LHCN-M2 (cell line): ENCODE measurements around the gene CCDC77. TPM values are rescaled to one million over a fixed set of nuclear protein-coding genes. Genes with fewer than 3 reads are reported as not detected.

ENCODE experiments used
- DNase-seq: peaks from one replicate; pipeline ENCODE4 v3.0.0-alpha.2; 2012; ENCODE audit warnings: low read depth
- total RNA-seq: library from RNA; depleted of rRNA; stranded (reverse); fragments of >200 nt; gene quantifications from 2 replicates; pipeline ENCODE4 v1.2.3, GENCODE V29; 2014

CCDC77 gene
- total RNA-seq, 1 experiment from 2014 or later: 25.2 TPM

DNA sequence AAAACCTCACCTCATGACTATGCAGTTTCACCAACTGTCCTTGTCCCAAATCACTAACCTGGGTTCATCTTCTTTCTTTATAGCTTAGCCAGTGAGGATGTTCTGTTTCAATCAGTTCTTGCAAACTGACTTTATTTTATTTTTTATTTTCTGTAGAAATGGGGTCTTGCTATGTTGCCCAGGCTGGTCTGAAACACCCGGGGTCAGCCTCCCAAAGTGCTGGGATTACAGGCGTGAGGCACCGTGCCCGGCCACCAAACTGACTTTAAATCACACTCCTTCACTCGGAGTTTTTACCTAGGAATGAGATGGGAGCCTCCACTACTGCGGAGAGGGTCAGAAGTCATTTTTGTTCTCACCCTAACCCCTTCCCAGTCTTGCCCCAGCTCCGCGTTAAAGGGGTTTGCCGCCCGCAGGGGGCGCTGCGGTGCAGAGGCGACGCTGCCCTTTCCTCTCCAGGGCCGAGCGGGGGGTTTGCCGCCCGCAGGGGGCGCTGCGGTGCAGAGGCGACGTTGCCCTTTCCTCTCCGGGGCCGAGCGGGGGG lies 51.3 kb downstream of the CCDC77 start:
- DNase-seq: no peak

DNA sequence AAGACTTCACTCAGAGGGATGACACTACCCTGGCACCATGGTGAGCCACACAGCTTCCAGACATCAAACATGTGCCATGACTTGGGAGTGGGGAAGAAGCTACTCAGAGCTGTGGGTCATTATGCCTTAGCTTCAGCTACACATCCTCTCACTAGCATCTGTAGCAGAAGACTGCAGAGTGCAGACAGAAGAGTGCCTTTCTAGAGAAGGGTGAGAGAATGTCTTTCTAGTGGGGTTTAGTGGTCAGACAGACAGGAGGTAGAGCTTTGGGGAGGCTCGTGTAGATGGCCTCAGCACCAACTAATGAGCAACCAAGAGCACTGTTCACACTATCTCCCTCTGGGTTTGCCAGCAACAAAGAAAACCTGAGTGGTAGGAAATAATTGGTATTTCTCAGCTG lies 53.4 kb downstream of the CCDC77 start:
- no peak for DNase-seq

DNA sequence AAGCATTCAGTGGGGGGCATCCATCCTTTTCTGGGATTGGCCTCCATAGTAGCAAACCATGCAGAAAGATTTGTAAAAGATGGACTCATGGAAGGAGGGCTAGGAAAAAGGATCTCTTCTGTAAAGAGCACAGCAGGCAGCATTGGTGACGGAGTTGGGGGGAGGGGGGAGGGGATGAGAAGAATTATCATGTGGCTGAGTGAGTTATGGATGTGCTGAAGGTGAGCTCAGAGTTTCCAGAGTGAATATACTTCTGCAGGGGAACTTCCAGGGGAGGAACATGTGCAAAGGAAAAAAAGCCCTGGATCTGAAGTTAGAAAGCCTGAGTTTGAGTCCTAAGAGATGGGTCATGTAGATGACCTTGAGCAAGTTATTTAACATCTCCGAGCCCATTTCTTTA lies 54.4 kb downstream of the CCDC77 start:
- DNase-seq: no peak

DNA sequence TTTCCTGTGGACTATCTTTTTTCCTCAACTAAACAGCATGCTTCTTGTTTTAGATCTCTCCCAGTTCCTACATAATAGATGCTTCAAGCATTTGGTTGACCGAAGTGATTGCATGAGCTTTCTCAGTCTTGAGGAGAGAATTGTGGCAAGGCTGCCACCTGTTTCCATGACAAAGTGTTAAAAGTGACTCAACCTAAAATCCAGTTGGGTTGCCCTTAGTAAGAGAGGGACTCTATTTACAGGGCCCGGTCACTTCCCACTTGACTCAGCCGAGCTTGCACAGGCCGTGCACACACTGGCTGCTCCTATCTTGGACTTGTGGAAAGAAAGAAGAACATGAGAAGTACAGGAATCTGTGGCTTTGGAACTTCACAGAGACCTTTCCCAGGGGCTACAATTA lies 56.2 kb downstream of the CCDC77 start:
- peak; percentile 27 for DNase-seq

DNA sequence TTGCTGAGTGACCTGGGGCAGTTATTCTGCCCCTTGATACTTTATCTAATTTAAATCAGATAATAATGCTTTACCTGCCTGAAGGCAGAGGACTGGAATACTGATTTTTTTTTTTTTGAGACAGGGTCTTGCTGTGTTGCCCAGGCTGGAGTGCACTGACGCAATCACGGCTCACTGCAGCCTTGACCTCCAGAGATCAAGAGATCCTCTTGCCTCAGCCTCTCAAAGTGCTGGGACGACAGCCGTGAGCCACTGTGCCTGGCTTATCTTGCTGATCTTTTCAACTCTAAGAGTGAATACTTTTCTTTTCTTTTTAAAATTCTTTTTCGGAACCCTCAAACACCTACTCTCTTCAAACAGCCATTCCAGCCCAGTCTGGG lies 57.6 kb downstream of the CCDC77 start:
- DNase-seq: no peak

DNA sequence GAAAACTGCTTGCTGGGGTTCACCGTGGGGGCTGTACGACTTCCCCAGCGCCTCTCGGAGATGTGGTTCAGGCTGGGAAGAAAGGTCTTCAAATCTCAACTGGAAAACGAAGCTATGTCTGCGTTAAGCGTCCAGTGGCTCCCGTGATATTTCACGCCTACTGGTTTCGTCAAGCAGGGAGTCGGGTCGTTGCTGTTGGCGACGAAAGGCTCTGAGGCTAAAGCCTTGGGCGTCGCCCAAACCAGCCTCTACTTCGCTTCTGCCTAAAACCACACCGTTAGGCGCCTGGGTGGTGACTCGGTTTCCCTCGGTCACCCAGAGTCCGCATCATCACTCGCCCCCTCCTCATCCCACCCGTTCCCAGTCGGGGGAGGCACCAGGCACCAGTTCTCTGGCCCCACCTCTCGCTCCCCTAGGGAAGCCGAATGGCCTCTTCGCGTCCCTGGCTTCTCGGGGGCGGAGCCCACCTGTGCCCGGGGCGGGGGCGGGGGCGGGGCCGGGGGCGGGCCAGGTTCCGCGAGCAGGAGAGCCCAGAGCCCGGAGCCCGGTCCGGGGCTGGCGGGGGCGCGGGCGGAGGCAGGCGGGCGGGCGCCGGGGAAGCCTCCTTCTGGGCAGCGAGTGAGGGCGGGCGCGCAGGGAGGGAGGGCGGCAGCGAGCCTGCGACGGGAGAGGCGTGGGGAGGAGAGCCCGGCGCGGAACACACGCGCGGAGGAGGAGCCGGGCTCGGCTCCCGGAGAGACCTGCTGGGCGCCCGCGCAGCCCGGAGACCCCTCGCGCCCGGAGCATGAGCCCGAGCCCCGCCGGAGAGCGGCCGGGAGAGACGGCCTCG lies 58.2 kb downstream of the CCDC77 start, which contains the start of gene B4GALNT3:
Gene B4GALNT3 (plus strand): TSS at position 510 of the 829 bp plus-strand sequence. CDS start 438 bp downstream, outside the sequence.
- no peak for DNase-seq

DNA sequence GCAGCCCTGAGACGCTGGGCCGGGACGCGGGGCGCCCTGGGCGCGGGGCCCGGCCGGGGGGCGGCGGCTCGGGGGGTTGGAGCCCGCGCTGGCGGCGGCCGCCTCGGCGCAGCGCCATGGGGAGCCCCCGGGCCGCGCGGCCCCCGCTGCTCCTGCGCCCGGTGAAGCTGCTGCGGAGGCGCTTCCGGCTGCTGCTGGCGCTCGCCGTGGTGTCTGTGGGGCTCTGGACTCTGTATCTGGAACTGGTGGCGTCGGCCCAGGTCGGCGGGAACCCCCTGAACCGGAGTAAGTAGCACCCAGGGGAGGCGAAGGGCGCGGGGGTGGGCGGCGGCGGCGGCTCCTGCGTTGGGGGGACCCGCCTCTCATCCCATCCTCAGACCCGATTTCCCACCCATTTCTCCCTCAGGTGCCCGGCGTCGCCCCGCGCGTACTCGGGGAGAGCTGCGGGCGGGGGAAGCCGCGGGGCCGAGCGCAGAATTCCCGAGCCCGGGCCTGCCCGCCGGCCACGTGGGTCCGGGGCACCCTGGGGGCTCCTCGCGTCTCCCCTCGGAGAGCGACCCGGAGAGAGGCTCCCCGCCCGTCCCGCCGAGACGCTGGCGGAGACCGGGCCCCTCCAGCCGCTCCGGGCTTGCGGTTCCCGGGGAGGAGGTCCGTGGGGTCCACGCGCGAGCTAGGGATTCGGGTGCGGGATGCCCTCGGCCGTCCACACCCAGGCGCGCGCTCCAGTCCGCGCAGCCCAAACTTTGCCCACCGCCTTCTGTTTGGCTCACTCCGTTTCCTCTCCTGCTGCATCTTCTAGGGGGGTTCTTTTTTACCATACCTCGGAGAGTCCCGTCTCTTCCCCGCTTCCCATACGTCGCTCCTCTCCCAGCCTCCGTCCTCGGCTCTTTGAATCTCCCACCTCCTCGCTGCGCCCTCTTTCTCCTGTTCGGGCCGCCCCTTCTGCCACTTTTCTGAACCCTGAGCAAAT lies 59.1 kb downstream of the CCDC77 start:
- DNase-seq: no peak

DNA sequence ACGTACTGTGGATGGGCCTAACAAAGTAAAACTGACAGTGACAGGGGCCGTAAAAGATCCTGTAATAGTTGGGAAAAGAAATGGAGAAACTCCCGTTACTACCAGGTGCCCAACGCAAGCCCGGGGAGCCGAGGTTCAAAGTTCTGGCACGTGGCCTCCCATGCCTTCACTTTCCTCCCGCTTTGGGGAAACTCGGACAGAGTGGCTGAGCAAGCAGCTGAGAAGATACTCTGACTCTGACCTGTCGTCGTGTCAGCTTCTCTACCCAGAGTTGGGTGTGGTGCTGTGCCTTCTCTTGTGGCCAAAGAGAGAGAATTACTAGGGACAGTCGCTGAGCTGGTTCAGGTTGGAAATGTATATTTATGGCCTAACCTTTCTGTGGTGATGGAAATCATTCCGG lies 60.0 kb downstream of the CCDC77 start:
- no peak for DNase-seq

DNA sequence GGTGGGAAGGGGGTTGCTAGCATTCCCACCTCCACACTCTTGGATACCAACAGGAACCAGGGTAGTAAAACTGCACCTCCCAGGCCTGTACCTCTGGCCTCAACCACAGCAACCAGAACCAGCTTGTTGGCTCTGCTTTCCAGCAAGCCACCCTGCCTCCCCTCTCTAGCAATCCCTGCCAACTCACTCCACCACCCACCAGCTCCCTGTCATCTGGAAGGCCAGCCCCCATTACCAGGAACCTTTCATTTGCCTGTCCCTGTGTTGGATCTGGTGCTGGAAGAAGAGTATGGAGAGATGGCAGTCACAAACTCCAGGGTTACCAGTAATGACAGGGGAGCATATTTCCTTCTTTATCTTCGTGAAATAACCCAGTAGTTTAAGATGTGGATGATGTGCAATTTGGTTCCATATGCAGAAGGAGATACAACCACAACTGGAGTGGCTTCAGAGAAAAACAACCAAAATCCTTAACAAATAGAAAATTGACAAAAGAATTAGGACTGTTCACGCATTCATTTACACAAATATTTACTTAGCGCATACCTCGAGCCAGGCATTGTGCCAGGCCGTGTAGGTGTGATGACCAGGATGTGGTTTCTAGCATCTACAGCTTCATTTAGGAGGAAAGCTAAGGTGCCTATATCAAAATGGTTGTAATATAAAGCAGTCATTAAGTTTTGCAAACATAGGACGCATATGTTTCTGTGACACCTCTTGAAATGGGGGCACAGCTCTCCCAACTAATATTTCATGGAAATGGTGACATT lies 61.7 kb downstream of the CCDC77 start:
- no peak for DNase-seq

DNA sequence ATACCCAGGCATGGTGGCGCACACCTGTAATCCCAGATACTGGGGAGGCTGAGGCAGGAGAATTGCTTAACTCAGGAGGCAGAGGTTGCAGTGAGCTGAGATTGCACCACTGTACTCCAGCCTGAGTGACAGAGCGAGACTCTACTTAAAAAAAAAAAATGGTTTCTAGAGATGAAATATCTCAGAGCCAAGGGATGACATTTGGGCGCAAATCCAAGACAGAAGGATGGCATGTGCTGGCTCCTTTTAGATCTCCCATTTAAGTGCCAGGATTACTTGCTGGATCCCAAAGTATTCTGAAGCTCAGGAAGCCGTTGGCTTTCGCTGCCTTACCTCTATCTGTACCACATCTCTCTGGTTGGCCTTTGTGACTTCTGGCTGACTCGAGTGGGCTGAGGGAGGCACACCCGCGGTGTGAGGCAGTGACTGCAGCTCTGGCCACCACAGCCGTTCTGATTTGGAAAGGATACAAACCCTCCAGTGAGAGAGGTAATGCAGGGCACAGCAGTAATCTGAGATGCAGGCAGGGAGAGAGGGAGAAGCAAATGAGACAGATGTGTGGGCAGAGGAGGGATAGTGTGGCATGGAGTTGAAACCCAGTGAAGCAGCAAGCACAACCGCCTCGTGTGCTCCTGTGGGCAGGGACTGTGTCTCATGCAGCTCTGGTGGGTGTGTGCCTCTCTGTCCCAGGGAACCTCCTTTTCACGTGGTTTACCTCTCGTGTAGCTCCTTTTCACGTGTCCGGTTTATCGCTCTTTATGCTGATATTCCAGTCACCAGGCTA lies 63.2 kb downstream of the CCDC77 start:
- peak; percentile 31 for DNase-seq

DNA sequence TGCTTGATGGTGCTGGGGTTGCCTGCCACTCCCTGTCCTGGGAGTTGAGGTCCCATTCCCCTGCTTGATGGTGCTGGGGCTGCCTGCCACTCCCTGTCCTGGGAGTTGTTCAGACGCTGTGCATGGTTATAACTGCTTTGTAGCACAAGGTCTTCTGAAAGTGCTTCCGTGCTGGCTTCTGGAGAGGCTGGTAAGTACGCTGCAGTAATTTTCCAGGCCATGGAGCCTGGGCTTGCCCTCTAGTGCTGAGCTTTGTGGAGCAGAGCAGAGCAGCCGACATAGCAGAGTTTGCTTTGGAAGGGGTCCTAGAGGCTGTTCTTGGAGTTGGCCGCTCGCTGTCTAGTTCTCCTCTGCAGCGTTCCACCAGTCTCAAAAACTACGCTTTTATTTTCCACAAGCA lies 64.6 kb downstream of the CCDC77 start:
- no peak for DNase-seq

DNA sequence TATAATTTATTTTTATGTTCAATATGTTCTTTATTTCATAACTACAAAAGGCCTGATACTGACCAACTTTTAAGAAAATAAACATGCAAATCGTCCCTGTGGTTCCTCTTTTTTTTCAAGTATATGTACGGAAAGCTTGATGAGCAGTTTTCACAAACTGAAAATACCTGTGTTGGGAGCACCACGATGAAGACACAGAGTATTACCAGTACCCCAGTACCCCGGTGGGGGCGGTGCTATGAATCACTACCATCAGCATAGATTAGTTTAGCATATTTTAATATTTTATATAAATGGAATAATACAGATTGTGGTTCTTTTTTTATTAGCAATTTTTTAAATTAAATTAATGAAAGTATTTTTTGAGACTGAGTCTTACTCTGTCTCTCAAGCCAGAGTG lies 65.3 kb downstream of the CCDC77 start:
- DNase-seq: no peak

DNA sequence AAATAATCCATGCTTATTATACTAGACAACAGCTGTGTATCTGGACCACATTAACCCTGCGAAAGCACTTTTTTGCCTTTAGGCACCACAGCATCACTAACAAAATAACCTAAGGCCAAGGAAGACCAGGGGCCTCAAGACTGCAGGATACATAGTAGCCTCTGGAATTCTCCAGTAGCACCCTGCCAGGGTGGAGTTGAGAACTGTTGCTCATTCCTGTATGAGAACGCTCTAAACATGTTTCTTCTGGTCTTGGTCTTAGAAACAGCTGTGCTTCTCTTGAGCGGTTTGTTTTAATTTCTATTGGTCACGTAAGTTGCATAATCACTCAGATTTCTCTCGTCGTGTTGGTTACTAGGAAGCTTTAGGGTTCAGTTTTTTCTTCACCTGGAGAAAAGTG lies 66.1 kb downstream of the CCDC77 start:
- peak; percentile 67 for DNase-seq

DNA sequence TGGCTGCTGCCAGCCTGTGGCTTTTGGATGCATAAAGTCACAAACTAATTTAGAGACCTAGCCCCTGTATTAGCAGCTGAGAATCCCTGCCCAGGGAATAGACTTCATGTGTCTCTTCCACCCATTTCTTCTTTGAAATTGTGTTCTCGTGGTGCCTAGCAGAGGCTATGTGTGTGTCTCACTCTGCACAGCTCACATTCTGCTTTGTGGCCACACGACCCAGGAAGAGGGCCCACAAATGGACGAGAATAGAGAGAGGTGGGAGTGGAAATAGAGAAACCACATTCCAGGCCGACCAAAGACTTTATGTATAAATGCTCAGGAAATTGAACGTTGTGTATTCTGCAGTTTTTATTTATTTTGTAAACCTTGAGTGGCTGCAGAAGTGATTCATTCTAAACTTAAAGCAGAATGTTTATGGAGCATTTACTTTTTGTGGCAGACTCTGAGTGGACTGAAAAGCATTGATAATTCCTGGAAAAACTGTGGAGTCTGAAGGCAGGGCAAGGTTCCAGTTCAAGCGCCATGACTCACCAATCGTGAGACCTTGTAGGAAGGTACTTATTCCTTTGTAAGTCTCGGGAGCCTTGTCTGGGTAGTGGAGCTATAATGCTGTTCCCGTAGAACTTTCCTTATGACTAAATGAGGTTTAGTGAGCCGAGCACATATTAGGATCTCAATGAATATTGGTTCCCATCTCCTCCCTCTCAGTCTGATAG lies 67.4 kb downstream of the CCDC77 start:
- DNase-seq: no peak

DNA sequence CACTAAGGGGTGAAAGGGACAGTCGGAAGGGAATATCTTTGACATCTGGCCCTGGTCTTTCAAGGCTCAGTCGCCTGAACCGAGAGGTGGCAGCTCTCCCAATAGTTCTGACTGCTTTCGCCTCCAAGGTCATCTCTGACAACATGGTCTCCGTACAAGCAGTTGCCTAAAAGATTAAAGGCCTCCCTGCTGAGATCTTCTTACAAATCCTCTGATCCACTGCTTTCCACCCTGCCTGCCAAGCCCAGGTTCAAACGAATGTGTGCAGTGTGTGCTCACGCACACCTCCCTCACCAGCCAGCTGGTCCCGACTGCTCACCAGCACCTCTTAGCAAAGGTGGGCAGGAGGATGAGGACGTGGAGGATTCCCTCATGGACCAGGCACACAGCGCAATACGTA lies 68.7 kb downstream of the CCDC77 start:
- no peak for DNase-seq

DNA sequence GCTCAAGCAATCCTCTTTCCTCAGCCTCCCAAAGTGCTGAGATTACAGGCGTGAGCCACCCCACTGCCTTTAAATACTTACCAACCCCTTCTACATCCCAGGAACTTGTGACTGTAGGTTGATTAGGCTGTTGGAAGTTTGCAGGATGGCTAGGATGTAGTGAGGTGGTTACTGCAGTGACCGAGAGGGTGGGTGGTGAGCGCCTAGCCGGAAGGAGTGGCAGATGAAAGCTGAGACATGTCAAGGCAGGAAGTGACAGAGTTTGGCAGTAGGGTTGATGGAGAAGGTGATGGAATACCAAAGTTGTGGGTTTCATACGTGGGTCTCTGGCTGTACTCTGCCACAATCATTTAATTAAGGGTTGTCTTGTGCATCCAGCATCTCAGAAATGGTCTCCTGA lies 71.8 kb downstream of the CCDC77 start:
- DNase-seq: no peak

DNA sequence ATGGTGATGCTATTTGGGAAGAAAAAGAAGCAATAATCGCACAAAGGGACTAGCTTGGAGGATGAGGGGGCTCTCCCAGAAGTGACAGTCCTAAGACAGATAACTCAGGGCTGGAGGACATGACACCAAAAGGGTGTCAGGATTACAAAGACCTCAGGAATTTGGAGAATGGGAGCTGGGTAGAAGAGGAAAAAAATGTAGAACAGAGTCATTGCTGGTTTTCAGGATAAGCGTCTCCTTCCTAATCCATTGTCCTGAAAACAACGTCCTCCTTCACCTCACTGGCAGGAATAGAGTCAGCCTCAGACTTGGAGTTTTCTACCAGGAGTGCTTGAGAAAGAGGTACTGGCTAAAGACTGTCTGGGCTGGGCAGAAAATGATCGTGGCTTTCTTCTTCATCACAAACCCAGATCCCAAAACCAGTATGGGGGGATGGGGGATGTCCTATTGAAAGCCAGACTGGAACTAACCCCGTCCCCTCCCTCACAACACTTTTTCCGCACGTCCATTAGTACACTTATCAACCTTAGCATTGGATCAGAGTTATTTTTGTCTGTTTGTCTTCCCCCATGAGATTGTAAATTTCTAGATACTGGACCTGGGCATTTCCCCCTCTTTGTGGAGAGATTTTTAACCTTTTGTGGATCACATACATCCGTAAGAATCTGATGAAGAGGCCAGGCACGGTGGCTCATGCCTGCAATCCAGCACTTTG lies 72.6 kb downstream of the CCDC77 start:
- DNase-seq: no peak

DNA sequence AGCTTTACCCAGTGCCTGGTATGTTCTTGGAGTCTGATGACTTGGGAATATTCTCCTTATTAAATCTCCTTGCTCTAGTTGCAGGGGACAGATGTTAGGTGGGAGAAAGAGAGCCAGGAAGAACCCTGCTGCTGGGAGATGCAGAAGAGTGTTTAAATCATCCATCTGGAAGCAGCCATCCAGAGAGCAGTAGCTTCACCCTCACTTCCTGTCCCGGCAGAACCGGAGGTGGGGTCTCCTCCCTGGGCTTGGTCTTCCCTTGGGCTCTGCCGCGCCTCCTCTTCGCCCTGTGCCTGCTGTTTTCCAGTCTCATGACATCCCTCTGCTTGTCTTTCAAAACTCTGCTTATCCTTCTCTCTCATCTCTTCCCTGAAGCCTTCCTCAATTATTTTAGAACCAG lies 73.8 kb downstream of the CCDC77 start:
- DNase-seq: no peak

DNA sequence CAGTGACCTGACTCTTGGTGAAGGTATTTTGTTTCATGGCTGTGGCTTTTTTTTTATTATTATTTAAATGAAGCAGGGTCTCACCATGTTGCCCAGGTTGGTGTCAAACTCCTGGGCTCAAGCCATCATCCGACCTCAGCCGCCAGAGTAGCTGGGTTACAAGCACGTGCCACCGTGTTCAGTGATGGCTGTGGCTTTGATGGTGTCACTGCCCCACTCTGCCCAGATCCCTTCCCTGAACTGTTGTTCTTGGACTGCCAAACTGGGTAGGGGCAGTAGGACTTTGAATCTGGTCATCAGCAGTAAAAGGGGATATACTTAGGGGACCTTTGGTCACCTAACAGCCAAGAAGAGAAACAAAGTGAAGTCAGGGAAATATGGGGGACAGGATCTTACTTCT lies 77.7 kb downstream of the CCDC77 start:
- DNase-seq: no peak
